ENCODE results near the gene HEMK1.

HEMK1 gene

GRCh38 chr3:50545781-50546180 is 23.5 kb upstream of the HEMK1 start:
- DNase-seq, result no peak

- DNase-seq, result no peak
These were observed 20.1 kb upstream of the HEMK1 start for GRCh38 chr3:50549226-50549625.

GRCh38 chr3:50550079-50550736 is 19.1 kb upstream of the HEMK1 start:
- DNase-seq, result no peak

- DNase-seq, result no peak
These were observed 18.2 kb upstream of the HEMK1 start for GRCh38 chr3:50551054-50551659.

GRCh38 chr3:50551681-50552435 is 17.5 kb upstream of the HEMK1 start:
- no peak for DNase-seq

GRCh38 chr3:50552598-50552997 is 16.7 kb upstream of the HEMK1 start:
- DNase-seq, result no peak

GRCh38 chr3:50554553-50554952 is 14.8 kb upstream of the HEMK1 start:
- no peak for DNase-seq

- no peak for DNase-seq
These were observed 12.2 kb upstream of the HEMK1 start for GRCh38 chr3:50557106-50557505.

- DNase-seq, result no peak
These were observed 11.4 kb upstream of the HEMK1 start for GRCh38 chr3:50557915-50558314.

- DNase-seq, result no peak
These were observed 9.6 kb upstream of the HEMK1 start for GRCh38 chr3:50559702-50560101.

- no peak for DNase-seq
These were observed 6.5 kb upstream of the HEMK1 start for GRCh38 chr3:50562861-50563260.

GRCh38 chr3:50563867-50564266 is 5.5 kb upstream of the HEMK1 start:
- DNase-seq, result no peak

GRCh38 chr3:50564321-50564720 is 5.0 kb upstream of the HEMK1 start:
- no peak for DNase-seq

- no peak for DNase-seq
These were observed 2.3 kb upstream of the HEMK1 start for GRCh38 chr3:50567011-50567385.

- DNase-seq, result peak; percentile 48
These were observed 1.7 kb upstream of the HEMK1 start, which contains the start of gene C3orf18 for GRCh38 chr3:50567386-50568167. C3orf18 (minus strand) TSS chr3:50567747; CDS start chr3:50565699, 2,048 bp downstream.

- DNase-seq, result no peak
These were observed 1.4 kb downstream of the HEMK1 start for GRCh38 chr3:50570508-50571279.

GRCh38 chr3:50571486-50571885 is 2.2 kb downstream of the HEMK1 start:
- DNase-seq, result no peak

GRCh38 chr3:50572158-50572557 is 2.8 kb downstream of the HEMK1 start:
- DNase-seq, result no peak

GRCh38 chr3:50572801-50573371 is 3.6 kb downstream of the HEMK1 start:
- DNase-seq, result no peak

- DNase-seq, result no peak
These were observed 4.5 kb downstream of the HEMK1 start for GRCh38 chr3:50573566-50574443.

- no peak for DNase-seq
These were observed 5.1 kb downstream of the HEMK1 start for GRCh38 chr3:50574444-50574831.

All from NCI-H526 treated with DMSO at 0.1 percent for 48 hours (cell line).